K562 (cell line): Measurements from ENCODE around the gene MYCL. TPM values are rescaled to one million over a fixed set of nuclear protein-coding genes. Genes with fewer than 3 reads are reported as not detected.
A peak's percentile ranks its signal among the peaks of the same experiment; 100 is the strongest.

Source experiments
- BCLAF1 ChIP-seq, 2 experiments: fragments of 450-650 bp in 1 of 2; IDR thresholded peaks; 2 replicates each; pipeline ENCODE4 v1.6.1; 2011 to 2017; ENCODE audit warnings: low read depth in 2 of 2, antibody characterized with exemption in 1 of 2, borderline replicate concordance in 1 of 2, low read length in 1 of 2, mild to moderate bottlenecking in 1 of 2, mixed read lengths in 1 of 2; ENCODE audit not compliant: control insufficient read depth in 1 of 2
- CAMTA2 ChIP-seq: fragments of 250-450 bp; sonication (Bioruptor Pico); conservative IDR thresholded peaks from 2 replicates; pipeline ENCODE4 v1.5.1; 2022
- FUS ChIP-seq: fragments of 200-400 bp; formaldehyde crosslinking; optimal IDR thresholded peaks from 2 replicates; pipeline ENCODE3; 2017; ENCODE audit warnings: low read depth, low read length
- HNRNPK ChIP-seq: fragments of 200-400 bp; formaldehyde crosslinking; IDR thresholded peaks from one replicate; pipeline ENCODE4 v1.6.1; 2018; ENCODE audit warnings: mild to moderate bottlenecking, low read depth, low read length; ENCODE audit not compliant: poor library complexity, severe bottlenecking
- IRF1 ChIP-seq: sonication (generic); formaldehyde crosslinking; IDR thresholded peaks from 2 replicates; pipeline ENCODE4 v1.8.0; 2022; ENCODE audit warnings: missing genetic modification reagents, mild to moderate bottlenecking, borderline replicate concordance
- MAFK ChIP-seq: IDR thresholded peaks from 2 replicates; pipeline ENCODE4 v1.6.1; 2011; ENCODE audit warnings: low read length, improper control_type of control experiment
- NFYB ChIP-seq: IDR thresholded peaks from 2 replicates; pipeline ENCODE4 v1.6.1; 2011; ENCODE audit warnings: mild to moderate bottlenecking, moderate library complexity; ENCODE audit not compliant: insufficient read length; ENCODE audit errors: extremely low read depth
- NR2C2 ChIP-seq, 2 experiments: fragments of 200-800 bp in 1 of 2; sonication (Bioruptor generic) in 1 of 2; sonication (generic) in 1 of 2; formaldehyde crosslinking in 1 of 2; IDR thresholded peaks; 2 replicates each; pipeline versions ENCODE4 v1.6.1 to v1.8.0; 2016 to 2022; ENCODE audit warnings: mild to moderate bottlenecking in 1 of 2, missing compliant biosample characterization in 1 of 2, missing genetic modification characterization in 1 of 2, missing genetic modification reagents in 1 of 2
- PCBP2 ChIP-seq: fragments of 200-400 bp; formaldehyde crosslinking; IDR thresholded peaks from 2 replicates; pipeline ENCODE4 v1.6.1; 2018; ENCODE audit warnings: low read length, low read depth, mild to moderate bottlenecking, moderate library complexity; ENCODE audit not compliant: poor library complexity, severe bottlenecking
- POLR2AphosphoS5 ChIP-seq: IDR thresholded peaks from 2 replicates; pipeline ENCODE4 v1.6.1; 2011; ENCODE audit warnings: mild to moderate bottlenecking, low read depth, low read length, moderate library complexity; ENCODE audit not compliant: control insufficient read depth, insufficient read depth
- POLR3G ChIP-seq: IDR thresholded peaks from 2 replicates; pipeline ENCODE4 v1.6.1; 2011; ENCODE audit not compliant: insufficient read length, insufficient replicate concordance; ENCODE audit errors: extremely low read depth
- PRDM10 ChIP-seq: fragments of 450-650 bp; IDR thresholded peaks from 2 replicates; pipeline ENCODE4 v1.6.1; 2018; ENCODE audit not compliant: partially characterized antibody
- RAD51 ChIP-seq: fragments of 450-650 bp; IDR thresholded peaks from 2 replicates; pipeline ENCODE4 v1.7.1; 2016; ENCODE audit warnings: low read depth, mild to moderate bottlenecking, borderline replicate concordance
- RFX1 ChIP-seq: fragments of 450-650 bp; IDR thresholded peaks from 2 replicates; pipeline ENCODE4 v1.6.1; 2016; ENCODE audit warnings: mild to moderate bottlenecking, moderate library complexity
- TRIM24 ChIP-seq, 2 experiments: fragments of 450-650 bp; IDR thresholded peaks; 2 replicates each; pipeline ENCODE4 v1.6.1; 2016
- ZNF140 ChIP-seq: fragments of 250-450 bp; sonication (Bioruptor Pico); IDR thresholded peaks from 2 replicates; pipeline ENCODE4 v1.8.0; 2021; ENCODE audit warnings: moderate library complexity, mild to moderate bottlenecking, inconsistent platforms
- ZNF583 ChIP-seq: fragments of 250-450 bp; sonication (Bioruptor Pico); IDR thresholded peaks from 2 replicates; pipeline ENCODE4 v1.4.0; 2020
- ZNF668 ChIP-seq: fragments of 250-450 bp; sonication (Bioruptor Pico); IDR thresholded peaks from 2 replicates; pipeline ENCODE4 v1.8.0; 2022; ENCODE audit warnings: mild to moderate bottlenecking, inconsistent platforms
- ZNF77 ChIP-seq: fragments of 250-450 bp; sonication (Bioruptor Pico); IDR thresholded peaks from 2 replicates; pipeline ENCODE4 v1.5.0; 2020
- polyA plus RNA-seq, 8 experiments: library from polyadenylated mRNA; depleted of rRNA in 4 of 8; stranded (reverse) in 5 of 8; unstranded in 3 of 8; fragments of >200 nt; fragmentation: Nextera tagmentation in 2 of 8; fragmentation: Illumina TruSeq in 1 of 8; extraction: Ambion mirVana in 2 of 8; extraction: Trizol in 1 of 8; gene quantifications; 2 replicates each; pipeline versions ENCODE4 v1.2.1 to v1.2.3, GENCODE V29; 2011 to 2014; ENCODE audit warnings: inconsistent platforms in 1 of 8, missing spikeins in 1 of 8
- total RNA-seq, 7 experiments: library from RNA; depleted of rRNA in 6 of 7; stranded (reverse); fragments of >200 nt in 6 of 7; fragmentation: Illumina TruSeq in 2 of 7; extraction: Trizol in 2 of 7; gene quantifications; 2 replicates each; pipeline versions ENCODE4 v1.2.1 to v1.2.3, GENCODE V29; 2011 to 2021; ENCODE audit warnings: low replicate concordance in 1 of 7

MYCL gene
- total and polyA plus RNA-seq, 9 of the 15 experiments (the other 6 are each of a cell fraction or from before 2014, with no cell fraction given): 3.5 to 22.0 (median 12.8) TPM

GRCh38 chr1:39892601-39893595 lies 8.8 kb downstream of the MYCL start (continued):
- TF ChIP-seq CAMTA2: no peak
- no peak for TF ChIP-seq ZNF583 (CRISPR knock-in tag)
- TF ChIP-seq BCLAF1 (IDR thresholded peaks at IDR 0.05; ENCODE audit: borderline replicate concordance in 1 of 2, control insufficient read depth in 1 of 2, low read depth in 2 of 2, low read length in 1 of 2): no peak
- no peak for TF ChIP-seq ZNF140 (CRISPR knock-in tag)
- TF ChIP-seq ZNF77: no peak
- TF ChIP-seq TRIM24 (IDR thresholded peaks at IDR 0.05): peak; percentile 88 to 90
- no peak for TF ChIP-seq RAD51
- TF ChIP-seq ZNF668: no peak
- TF ChIP-seq FUS: no peak
- TF ChIP-seq HNRNPK: no peak
- TF ChIP-seq POLR3G: no peak
- no peak for TF ChIP-seq NFYB
- 0 out of 2 replicates have a peak, but pooled peaks have one; percentile 28 for TF ChIP-seq MAFK
- TF ChIP-seq IRF1: no peak
- TF ChIP-seq PCBP2: no peak
- no peak for TF ChIP-seq RFX1
- no peak for TF ChIP-seq NR2C2 (CRISPR knock-in tag; IDR thresholded peaks at IDR 0.05)
- TF ChIP-seq NR2C2 (tag; IDR thresholded peaks at IDR 0.05): peak; percentile 44; the same call in 1 of the 2 replicates
- peak; percentile 80 for TF ChIP-seq POLR2AphosphoS5
- TF ChIP-seq PRDM10: peak; percentile 43
